Measurements from ENCODE around the gene OTUB2.

OTUB2 gene

GRCh38 chr14:94011795-94012194 lies 14.3 kb upstream of the OTUB2 start:
- TF ChIP-seq GABPA (IDR thresholded peaks at IDR 0.05; ENCODE audit: low read depth) (no peak), POLR2AphosphoS5 (IDR thresholded peaks at IDR 0.05; ENCODE audit: low read depth) (no peak), REST (IDR thresholded peaks at IDR 0.05; ENCODE audit: insufficient replicate concordance, low read depth) (no peak), SPI1 (IDR thresholded peaks at IDR 0.05; ENCODE audit: borderline replicate concordance, low read depth) (no peak), CTCF (IDR thresholded peaks at IDR 0.05; ENCODE audit: insufficient read depth, low read length) (no peak)
- Histone ChIP-seq H3K27me3 (ENCODE audit: insufficient read depth, poor library complexity, severe bottlenecking) (no peaks in the 10 kb centered on the region), H3K4me3 (replicated peaks; ENCODE audit: insufficient read depth, low read length) (no peak overlapping the region), H3K27ac (replicated peaks) (no peak overlapping the region)
- no peak for DNase-seq (ENCODE audit: low read depth in 1 of 2, low spot score in 1 of 2)

DNA sequence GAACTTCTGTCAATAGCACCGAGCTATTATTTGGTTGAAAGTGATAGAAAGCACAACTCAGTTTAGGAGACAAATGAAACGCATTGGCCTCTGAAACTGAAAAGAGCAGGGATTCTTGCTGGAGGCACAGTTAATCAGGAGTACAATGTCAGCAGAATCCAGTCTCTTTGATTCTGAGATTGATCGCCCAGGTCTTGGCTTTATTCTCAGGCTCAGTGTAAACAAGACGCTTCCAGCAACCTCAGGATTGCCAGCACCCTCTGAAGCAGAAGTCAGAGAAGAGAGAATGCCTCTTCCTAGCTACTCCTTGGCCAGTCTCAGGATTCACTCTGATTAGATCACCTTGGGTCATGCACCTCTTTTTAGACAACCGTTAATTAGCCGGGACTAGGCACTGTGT lies 11.8 kb upstream of the OTUB2 start:
- Histone ChIP-seq H3K27me3 (ENCODE audit: insufficient read depth, poor library complexity, severe bottlenecking) (no peaks in the 10 kb centered on the region), H3K27ac (replicated peaks) (no peak overlapping the region), H3K4me3 (replicated peaks; ENCODE audit: insufficient read depth, low read length) (no peak overlapping the region)
- DNase-seq (ENCODE audit: low read depth in 1 of 2, low spot score in 1 of 2): no peak
- TF ChIP-seq REST (IDR thresholded peaks at IDR 0.05; ENCODE audit: insufficient replicate concordance, low read depth) (no peak), POLR2AphosphoS5 (IDR thresholded peaks at IDR 0.05; ENCODE audit: low read depth) (no peak), SPI1 (IDR thresholded peaks at IDR 0.05; ENCODE audit: borderline replicate concordance, low read depth) (no peak), CTCF (IDR thresholded peaks at IDR 0.05; ENCODE audit: insufficient read depth, low read length) (no peak), GABPA (IDR thresholded peaks at IDR 0.05; ENCODE audit: low read depth) (no peak)

GRCh38 chr14:94015223-94015622 lies 10.9 kb upstream of the OTUB2 start:
- Histone ChIP-seq H3K27me3 (ENCODE audit: insufficient read depth, poor library complexity, severe bottlenecking) (no peaks in the 10 kb centered on the region), H3K27ac (replicated peaks) (no peak overlapping the region), H3K4me3 (replicated peaks; ENCODE audit: insufficient read depth, low read length) (no peak overlapping the region)
- DNase-seq (ENCODE audit: low read depth in 1 of 2, low spot score in 1 of 2): no peak
- TF ChIP-seq SPI1 (IDR thresholded peaks at IDR 0.05; ENCODE audit: borderline replicate concordance, low read depth) (no peak), CTCF (IDR thresholded peaks at IDR 0.05; ENCODE audit: insufficient read depth, low read length) (no peak), POLR2AphosphoS5 (IDR thresholded peaks at IDR 0.05; ENCODE audit: low read depth) (no peak), GABPA (IDR thresholded peaks at IDR 0.05; ENCODE audit: low read depth) (no peak), REST (IDR thresholded peaks at IDR 0.05; ENCODE audit: insufficient replicate concordance, low read depth) (no peak)
